ENCODE results near the gene TK1.

Gene TK1

DNA sequence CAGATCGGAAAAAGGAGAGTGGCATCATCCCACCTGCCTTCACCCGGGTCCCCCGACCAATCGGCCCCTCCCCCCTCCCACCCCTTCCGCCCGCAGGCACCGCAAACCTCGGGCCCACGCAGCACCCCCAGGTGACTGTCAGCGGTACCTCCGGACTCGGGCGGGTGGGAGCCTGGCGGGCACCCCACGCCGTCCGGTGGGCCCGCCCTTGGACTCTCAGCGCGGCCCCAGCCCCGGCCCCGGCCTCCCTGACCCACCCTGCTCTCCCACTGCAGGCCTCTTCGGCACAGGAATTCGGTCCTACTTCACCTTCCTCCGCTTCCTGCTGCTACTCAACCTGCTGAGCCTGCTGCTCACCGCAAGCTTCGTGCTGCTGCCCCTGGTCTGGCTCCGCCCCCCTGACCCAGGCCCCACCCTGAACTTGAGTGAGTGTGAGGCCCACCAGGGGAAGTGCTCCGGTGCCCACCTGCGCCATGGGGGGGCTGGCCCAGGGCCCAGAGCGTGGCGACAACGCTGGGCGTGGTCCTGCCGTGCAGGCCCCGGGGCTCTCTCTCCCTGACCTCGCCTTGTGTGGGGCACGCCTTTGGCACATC, 54.7 kb downstream of the TK1 start:
- peaks cover 70% of the 10 kb centered on the region for H3K4me1 ChIP-seq (ENCODE audit: insufficient read depth, low read length)
- TF ChIP-seq, protein P1, sequence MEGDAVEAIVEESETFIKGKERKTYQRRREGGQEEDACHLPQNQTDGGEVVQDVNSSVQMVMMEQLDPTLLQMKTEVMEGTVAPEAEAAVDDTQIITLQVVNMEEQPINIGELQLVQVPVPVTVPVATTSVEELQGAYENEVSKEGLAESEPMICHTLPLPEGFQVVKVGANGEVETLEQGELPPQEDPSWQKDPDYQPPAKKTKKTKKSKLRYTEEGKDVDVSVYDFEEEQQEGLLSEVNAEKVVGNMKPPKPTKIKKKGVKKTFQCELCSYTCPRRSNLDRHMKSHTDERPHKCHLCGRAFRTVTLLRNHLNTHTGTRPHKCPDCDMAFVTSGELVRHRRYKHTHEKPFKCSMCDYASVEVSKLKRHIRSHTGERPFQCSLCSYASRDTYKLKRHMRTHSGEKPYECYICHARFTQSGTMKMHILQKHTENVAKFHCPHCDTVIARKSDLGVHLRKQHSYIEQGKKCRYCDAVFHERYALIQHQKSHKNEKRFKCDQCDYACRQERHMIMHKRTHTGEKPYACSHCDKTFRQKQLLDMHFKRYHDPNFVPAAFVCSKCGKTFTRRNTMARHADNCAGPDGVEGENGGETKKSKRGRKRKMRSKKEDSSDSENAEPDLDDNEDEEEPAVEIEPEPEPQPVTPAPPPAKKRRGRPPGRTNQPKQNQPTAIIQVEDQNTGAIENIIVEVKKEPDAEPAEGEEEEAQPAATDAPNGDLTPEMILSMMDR (IDR thresholded peaks at IDR 0.05; ENCODE audit: borderline replicate concordance, extremely low read depth, low read length, poor library complexity, severe bottlenecking), result no peak
- TF ChIP-seq EZH2 (IDR thresholded peaks at IDR 0.05; ENCODE audit: borderline replicate concordance, low read depth, low read length, severe bottlenecking), result no peak
- no peak overlapping the region for H2AFZ ChIP-seq (ENCODE audit: low read depth, low read length)
- peak overlapping the region; percentile 94 for H3K4me2 ChIP-seq (ENCODE audit: insufficient read depth, low read length)
- H3K9ac ChIP-seq (ENCODE audit: low read depth, low read length), result peak overlapping the region; percentile 70
- H3K4me3 ChIP-seq (ENCODE audit: low read depth in 1 of 2, low read length in 2 of 2), result peak overlapping the region; percentile 25 to 71; a peak in 3 of 4 replicates
- peak overlapping the region; percentile 33 for H3K27ac ChIP-seq (ENCODE audit: low read length)
- DNase-seq, result peak; percentile 71
- H3K36me3 ChIP-seq (ENCODE audit: insufficient read depth, low read length), result peaks cover 42% of the 10 kb centered on the region
- H3K9me3 ChIP-seq (ENCODE audit: insufficient read depth, low read length, severe bottlenecking), result no peaks in the 10 kb centered on the region
- H4K20me1 ChIP-seq (ENCODE audit: insufficient read depth, low read length), result peaks cover 35% of the 10 kb centered on the region
- H3K27me3 ChIP-seq (ENCODE audit: insufficient read depth, low read length, poor library complexity), result no peaks in the 10 kb centered on the region
- H3K79me2 ChIP-seq (ENCODE audit: insufficient read depth, low read length), result peaks cover 12% of the 10 kb centered on the region
- ATAC-seq (ENCODE audit: insufficient read depth, low read depth), result no peak

DNA sequence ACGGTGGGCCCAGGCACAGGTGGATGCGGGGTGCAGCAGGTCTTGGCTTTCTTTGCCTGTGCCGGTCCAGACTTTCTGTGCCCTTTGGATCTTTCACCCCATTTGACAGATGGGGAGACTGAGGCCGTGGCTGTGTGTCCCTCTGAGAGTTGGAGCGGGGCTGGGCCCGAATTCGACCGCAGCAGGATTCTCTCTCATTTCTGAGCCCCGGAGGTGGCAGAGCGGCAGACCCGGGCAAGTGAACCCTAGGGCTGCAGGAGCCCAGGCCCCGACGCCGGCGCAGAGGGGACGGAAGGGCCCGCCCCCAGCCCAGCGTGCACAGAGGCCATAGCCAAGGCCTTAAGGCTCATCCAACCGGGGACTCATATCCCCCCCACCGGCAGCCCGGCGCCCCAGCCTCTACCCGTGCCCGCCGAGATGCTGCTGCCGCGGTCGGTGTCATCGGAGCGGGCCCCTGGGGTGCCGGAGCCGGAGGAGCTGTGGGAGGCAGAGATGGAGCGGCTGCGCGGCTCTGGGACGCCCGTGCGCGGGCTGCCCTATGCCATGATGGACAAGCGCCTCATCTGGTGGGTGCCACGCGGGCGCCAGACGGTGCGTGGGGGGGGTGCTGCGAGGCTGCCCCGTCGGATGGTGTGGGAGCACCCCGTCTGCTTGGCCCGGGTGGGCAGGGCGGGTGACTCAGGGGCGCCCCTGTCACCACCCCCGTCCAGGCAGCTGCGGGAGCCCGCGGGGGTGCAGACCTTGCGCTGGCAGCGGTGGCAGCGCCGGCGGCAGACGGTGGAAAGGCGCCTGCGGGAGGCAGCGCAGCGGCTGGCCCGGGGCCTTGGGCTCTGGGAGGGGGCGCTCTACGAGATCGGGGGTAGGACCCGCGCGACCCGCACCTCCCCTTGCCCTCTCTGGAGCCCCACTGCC, 55.4 kb downstream of the TK1 start:
- H3K4me2 ChIP-seq (ENCODE audit: insufficient read depth, low read length), result peak overlapping the region; percentile 94
- ATAC-seq (ENCODE audit: insufficient read depth, low read depth), result peak; percentile 20
- TF ChIP-seq EZH2 (IDR thresholded peaks at IDR 0.05; ENCODE audit: borderline replicate concordance, low read depth, low read length, severe bottlenecking), result no peak
- TF ChIP-seq, protein P1 (IDR thresholded peaks at IDR 0.05; ENCODE audit: borderline replicate concordance, extremely low read depth, low read length, poor library complexity, severe bottlenecking), result peak; percentile 26
- peak overlapping the region; percentile 70 for H3K9ac ChIP-seq (ENCODE audit: low read depth, low read length)
- H3K4me3 ChIP-seq (ENCODE audit: low read depth in 1 of 2, low read length in 2 of 2), result peak overlapping the region; percentile 25 to 71; a peak in 3 of 4 replicates
- H3K27me3 ChIP-seq (ENCODE audit: insufficient read depth, low read length, poor library complexity), result no peaks in the 10 kb centered on the region
- DNase-seq, result peak; percentile 53
- peak overlapping the region; percentile 51; the same call in 1 of the 2 replicates for H2AFZ ChIP-seq (ENCODE audit: low read depth, low read length)
- peaks cover 12% of the 10 kb centered on the region for H3K79me2 ChIP-seq (ENCODE audit: insufficient read depth, low read length)
- peak overlapping the region; percentile 97 for H3K27ac ChIP-seq (ENCODE audit: low read length)
- H4K20me1 ChIP-seq (ENCODE audit: insufficient read depth, low read length), result peaks cover 30% of the 10 kb centered on the region
- H3K4me1 ChIP-seq (ENCODE audit: insufficient read depth, low read length), result peaks cover 77% of the 10 kb centered on the region
- peaks cover 41% of the 10 kb centered on the region for H3K36me3 ChIP-seq (ENCODE audit: insufficient read depth, low read length)
- H3K9me3 ChIP-seq (ENCODE audit: insufficient read depth, low read length, severe bottlenecking), result no peaks in the 10 kb centered on the region

DNA sequence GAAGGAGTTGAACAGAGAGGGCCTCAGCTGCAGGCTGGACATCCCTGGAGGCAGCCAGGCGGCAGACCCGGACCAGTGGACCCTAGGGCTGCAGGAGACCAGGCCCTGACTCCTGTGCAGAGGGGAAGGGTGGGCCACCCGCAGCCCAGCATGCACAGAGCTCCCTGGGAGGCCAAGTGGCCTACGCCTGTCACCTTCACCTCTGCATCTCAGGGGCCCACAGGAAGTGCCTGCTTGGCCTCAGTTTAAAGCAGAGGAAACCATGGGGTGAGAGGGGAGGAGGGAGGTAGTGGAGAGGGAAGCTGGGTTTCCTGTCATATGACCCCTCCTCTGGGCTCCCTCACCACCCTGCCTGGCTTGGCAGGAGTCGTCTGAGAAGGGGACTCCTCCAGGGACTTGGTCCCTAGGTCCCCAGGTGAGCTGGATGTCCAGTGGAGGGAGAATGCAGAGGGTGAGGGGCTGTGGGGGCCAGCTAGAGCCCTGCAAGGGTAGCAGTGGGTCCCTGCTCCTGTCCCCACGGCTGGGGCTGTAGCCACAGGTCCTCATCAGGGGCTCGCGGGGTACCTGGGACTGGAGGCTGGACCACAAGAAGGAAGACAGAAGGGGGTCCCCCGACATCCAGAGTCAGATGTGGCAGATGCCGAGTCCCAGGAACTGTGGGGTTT, 56.3 kb downstream of the TK1 start, which contains the start of gene TMC8:
TSS of gene TMC8 (plus strand) at position 335 of the 665 bp plus-strand sequence. CDS start 818 bp downstream, outside the sequence.
- H2AFZ ChIP-seq (ENCODE audit: low read depth, low read length), result peak within 1 kb of the TSS; percentile 63; the same call in 1 of the 2 replicates
- peak within 1 kb of the TSS; percentile 70 for H3K9ac ChIP-seq (ENCODE audit: low read depth, low read length)
- peak; percentile 93 for DNase-seq

More for the DNA sequence above, 56.3 kb downstream of the TK1 start, which contains the start of gene TMC8:
- Histone ChIP-seq H3K9me3 (ENCODE audit: insufficient read depth, low read length, severe bottlenecking) (no peaks in the 10 kb centered on the region), H3K36me3 (ENCODE audit: insufficient read depth, low read length) (peaks cover 32% of the 10 kb centered on the region), H4K20me1 (ENCODE audit: insufficient read depth, low read length) (peaks cover 30% of the 10 kb centered on the region), H3K27ac (ENCODE audit: low read length) (peak within 1 kb of the TSS; percentile 97), H3K27me3 (ENCODE audit: insufficient read depth, low read length, poor library complexity) (no peaks in the 10 kb centered on the region), H3K4me2 (ENCODE audit: insufficient read depth, low read length) (peak within 1 kb of the TSS; percentile 94), H3K79me2 (ENCODE audit: insufficient read depth, low read length) (peaks cover 12% of the 10 kb centered on the region), H3K4me1 (ENCODE audit: insufficient read depth, low read length) (peaks cover 82% of the 10 kb centered on the region), H3K4me3 (ENCODE audit: low read depth in 1 of 2, low read length in 2 of 2) (peak within 1 kb of the TSS; percentile 25 to 71; a peak in 3 of 4 replicates)
- TF ChIP-seq, protein P1 (IDR thresholded peaks at IDR 0.05; ENCODE audit: borderline replicate concordance, extremely low read depth, low read length, poor library complexity, severe bottlenecking), result peak; percentile 2
- no peak for TF ChIP-seq EZH2 (IDR thresholded peaks at IDR 0.05; ENCODE audit: borderline replicate concordance, low read depth, low read length, severe bottlenecking)
- ATAC-seq (ENCODE audit: insufficient read depth, low read depth), result peak; percentile 79

Data from DND-41 (cell line).